Measurements from ENCODE around the gene DICER1.
"Not testable (repeated sequence)": the region's sequence is repeated elsewhere in the genome, so short reads cannot be mapped to it uniquely, and the experiment has no call there.

DICER1 gene

DNA sequence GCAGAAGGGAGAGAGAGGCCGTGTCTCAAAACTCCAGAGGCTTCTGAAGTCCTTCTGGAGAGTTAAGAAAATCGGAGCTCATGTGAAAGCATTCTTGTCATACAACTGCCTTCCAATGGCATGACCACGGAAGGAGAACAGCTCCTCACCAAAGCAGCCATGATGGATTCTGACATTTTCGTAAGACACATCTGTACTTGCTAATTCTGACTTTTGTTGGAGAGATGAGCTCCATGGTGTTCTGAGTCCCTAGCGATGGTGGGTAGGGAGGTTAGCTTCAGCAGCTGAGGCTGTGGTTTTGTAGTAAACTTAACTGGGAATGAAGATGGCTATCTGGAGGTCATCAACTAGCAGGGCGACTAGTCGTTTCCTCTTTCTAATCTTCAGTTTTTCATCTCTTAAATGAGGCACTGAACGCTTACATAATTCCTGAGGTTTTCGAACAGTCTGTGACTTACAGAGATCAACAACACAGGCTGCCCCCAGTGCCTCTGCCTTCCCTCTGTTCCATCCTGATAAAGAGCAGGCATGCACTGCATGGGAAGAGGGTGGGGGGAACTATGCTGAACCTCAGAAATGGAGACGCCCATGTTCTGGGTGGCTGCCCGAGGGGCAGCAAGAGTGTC, 28.6 kb upstream of the DICER1 start:
- ATAC-seq (no peak), DNase-seq (no peak)

DNA sequence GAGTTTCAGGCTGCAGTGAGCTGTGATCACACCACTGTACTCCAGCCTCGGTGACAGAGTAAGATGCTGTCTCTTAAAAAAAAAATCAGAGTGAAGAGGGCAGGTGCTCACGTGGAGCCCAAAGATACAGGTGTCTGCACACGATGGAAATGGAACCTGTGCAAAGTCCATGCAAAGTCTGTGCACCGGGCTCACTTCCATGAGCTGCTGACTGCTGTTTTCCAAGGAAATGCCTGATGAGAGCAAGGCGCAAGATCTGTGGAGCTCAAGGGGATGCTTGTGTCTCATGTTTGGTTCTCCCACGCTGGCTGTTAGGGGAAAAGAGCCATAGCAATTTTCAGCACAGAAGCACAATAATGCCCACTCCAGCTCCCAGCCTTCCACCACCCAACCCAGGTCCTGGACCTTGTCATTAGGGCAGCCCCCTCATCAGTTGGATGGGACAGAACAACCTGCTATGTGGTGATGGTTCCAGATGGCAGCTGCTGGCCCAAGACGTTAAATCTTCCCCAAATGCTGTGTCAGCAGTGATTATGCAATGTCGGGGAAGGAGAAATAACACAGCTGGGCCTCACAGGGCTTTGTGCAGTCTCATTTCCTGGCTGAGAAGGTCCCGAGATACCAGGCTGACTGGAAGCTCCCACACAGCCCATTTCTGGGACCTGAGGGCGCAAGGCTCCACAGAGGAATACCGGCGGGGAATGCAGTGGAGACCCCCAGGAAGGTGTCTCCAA, 27.9 kb upstream of the DICER1 start:
- ATAC-seq = no peak
- DNase-seq = no peak

DNA sequence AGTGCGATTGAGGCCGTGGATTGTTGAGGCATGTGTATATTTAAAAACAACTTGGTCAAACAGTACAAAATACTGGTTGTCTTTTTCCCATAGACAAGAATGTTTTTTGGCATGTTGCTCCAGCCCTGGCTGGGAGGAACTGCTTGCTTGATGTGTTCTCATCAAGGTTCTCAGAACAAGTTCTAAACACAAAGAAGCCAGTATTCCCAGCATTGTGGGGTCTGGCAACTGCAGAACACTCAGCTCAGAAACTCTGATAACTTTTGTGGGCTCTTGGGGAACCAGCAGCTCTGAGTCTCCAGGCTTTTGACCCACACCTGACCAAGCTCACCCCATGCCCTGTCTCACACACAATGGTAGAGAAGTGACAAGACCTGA, 27.1 kb upstream of the DICER1 start:
- DNase-seq (no peak), ATAC-seq (no peak)

DNA sequence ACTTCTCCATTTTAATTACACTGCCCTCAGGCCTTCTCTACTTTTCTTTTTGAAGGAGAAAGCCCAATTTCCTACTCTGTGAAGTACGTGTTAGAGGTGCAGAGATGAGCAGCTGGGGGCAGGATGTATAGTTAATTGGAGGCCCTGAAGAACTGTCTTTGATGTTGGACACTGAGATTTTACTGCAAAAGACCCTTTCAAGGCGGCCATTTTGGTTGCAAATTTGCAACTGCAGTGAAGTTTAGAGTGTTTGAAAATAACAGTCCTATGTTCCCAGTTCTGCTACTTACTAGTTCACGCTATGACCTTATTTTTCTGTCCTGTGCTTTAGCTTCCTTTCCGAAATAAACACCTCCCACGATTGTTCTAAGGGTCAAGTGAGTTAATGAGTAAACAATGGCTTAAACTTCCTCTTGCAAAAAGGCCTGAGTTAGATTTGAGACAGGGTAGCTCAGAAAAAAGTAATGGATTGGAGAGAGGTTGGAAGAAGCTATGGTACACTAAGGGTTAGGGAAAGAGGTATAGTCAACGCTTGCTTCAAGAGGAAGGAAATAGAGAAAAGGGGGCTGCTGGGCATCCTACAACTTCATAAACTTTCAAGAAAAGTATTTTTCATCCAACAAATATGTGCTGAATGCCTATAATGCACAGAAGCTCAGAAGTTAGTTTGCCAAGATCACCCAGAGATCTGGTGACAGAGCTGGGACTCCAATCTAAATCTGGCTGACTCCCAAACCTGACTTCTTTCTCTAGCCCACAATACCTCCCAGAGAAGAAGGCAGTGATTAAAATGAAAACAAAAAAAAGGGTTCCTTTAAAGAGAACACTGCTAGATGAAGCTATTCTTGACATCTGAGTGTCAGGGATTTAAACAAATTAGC, 26.4 kb upstream of the DICER1 start:
- no peak for DNase-seq
- no peak for ATAC-seq

DNA sequence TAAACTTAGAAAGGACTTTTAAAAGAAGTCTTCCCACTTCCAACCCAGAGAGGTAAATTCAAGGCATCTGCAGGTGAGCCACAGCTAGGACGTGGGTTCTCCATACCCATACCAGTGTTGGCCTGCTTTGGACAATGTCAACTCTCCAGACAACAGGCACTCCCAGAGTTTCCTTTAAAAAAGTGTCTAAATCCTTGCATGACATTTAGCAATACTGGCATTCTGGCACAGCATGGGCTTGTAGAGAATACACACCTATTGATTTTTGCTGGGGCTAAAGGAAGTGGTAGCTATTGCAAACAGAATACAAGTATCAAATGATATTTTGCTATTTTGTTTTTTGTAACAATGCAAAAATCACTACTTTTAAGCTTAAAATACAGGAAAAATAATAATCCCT, 25.8 kb upstream of the DICER1 start:
- ATAC-seq (no peak), DNase-seq (no peak)

DNA sequence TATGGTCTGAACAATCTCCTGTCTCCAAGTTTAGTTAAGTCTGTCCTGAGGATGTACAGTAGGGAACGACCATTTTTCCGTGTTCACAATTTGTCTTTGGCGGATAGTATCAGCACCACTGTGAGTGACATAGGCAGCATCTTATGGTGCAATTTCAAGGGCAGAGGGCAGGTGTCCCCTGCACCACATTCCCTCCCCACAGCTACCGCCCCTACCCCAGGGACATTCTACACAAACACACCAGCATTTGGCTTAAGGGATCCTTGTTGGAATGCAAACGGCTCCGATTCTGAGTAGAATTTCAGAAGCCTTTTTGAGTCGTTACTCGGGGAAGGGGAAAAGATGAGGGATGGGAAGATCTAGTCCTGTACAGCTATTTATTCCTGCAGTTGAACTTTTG, 25.1 kb upstream of the DICER1 start:
- DNase-seq (no peak), ATAC-seq (no peak)

DNA sequence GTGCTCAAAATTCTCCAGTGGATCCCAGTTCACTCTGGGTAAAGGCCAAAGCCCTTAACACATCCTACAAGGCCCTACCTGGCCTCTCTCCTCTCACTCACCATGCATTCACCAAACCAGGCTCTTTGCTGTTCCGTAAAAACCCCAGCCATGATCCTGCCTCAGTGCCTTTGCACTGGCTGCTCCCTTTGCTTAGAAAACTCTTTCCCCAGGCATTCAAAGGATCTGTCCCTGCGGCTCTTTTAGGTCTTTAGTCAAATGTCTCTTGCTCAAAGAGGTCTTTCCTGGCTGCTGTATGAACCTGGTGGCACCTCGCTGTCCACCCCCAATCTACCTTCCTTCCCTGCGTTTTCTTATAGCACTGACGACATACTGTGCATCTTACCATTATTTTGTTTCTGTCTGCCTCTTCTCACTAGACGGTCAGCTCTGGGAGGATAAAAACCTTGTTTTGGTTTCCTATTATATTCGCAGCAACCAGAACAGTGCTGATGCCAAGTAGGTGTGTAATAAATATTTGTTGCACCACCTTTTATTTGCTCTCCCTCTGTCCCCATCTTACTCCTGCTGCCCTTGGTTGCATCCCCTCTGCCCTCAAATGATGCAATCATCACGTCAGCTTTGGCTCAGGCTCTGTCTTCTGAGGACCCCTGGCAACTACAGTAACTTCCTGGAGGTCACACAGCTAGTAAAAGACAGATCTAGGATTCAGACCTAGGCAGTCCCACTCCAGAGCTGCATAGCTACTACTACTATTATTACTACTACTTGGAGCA, 23.8 kb upstream of the DICER1 start:
- DNase-seq (no peak), ATAC-seq (no peak)

DNA sequence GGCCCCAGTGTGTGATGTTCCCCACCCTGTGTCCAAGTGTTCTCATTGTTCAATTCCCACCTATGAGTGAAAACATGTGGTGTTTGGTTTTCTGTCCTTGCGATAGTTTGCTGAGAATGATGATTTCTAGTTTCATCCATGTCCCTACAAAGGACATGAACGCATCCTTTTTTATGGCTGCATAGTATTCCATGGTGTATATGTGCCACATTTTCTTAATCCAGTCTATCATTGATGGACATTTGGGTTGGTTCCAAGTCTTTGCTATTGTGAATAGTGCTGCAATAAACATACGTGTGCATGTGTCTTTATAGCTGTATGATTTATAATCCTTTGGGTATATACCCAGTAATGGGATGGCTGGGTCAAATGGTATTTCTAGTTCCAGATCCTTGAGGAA, 18.3 kb upstream of the DICER1 start:
- DNase-seq, ATAC-seq: not testable (repeated sequence)

DNA sequence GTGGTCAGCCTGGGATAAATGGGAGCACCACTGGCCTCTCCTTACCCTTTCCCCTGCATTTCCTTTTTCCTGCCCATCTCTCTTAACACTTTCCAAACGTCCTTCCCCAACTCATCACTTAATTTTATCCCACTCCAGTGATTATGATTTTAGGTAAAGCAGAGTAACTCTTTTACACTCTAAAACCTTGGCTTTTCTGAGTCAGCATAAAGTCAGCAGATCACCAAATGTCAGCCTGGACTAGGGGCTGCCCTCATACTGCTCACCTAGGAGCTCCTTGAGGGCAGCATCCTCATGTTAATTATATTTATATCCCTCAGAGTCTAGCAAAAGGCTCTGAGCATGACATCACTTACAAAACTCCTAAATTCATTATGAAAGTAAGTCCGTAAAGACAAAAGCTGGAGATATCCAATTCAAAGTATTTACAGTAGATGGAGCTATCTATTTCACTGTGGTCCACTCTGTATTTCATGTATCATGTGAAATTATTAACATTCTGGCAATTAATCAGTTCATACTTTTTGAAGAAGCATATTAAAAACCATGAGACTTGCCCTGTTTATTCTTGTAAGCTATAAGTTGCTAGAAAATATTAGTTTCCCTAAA, 17.0 kb upstream of the DICER1 start:
- ATAC-seq = no peak
- DNase-seq = no peak

DNA sequence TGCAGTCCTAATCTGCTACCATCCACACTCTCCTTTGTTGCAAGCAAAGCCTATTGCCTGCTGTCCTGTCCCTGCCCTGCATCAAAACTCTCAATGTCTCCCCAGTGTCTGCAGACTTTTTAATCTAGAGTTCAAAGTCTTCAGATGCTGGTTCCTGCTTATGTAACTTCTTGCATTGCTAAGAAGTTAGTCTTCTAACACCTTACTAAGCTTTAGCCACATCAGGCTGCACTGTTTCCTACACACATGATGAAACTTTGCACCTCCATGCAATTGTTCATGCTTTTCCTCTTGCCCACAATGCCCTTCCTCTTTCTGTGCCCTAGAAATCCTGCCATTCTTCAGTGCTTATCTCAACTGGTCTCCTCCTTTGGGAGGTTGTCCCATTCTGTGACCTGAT, 16.2 kb upstream of the DICER1 start:
- DNase-seq (no peak), ATAC-seq (no peak)

DNA sequence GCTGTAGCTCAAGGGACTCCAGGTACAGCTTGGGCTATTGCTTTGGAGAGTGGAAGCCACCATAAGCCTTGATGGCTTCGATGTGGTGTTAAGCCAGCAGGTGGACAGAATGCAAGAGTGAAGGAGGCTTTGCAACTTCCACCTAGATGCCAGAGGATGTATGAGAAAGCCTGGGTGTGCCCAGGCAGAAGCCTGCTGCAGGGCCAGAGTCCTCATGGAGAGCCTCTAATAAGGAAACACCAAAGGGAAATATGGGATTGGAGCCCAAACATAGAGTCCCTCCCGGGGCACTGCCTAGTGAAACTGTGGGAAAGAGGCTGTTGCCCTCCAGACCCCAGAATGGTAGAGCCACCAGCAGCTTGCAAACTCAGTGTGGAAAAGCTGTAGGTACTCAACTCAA, 9.8 kb upstream of the DICER1 start:
- DNase-seq = no peak
- ATAC-seq = no peak

DNA sequence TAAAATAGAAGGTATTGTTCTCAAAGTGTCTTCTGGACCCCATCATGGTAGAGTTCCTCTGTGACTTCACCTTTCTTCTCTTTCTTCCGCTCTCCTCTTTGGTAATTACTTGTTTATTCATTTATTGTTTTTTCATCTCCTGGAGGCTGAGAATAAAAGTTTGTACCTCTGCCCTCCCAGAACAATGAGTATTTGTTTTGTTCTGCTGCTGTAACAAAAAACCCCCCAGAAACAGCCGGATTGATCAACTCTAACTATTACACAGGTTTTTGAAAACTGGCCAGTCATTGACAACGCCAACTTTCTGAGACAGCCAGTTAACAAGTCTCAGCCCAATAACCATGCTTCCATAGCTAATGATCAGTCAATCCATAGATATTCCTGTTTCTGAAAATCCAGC, 8.2 kb upstream of the DICER1 start:
- no peak for DNase-seq
- no peak for ATAC-seq

DNA sequence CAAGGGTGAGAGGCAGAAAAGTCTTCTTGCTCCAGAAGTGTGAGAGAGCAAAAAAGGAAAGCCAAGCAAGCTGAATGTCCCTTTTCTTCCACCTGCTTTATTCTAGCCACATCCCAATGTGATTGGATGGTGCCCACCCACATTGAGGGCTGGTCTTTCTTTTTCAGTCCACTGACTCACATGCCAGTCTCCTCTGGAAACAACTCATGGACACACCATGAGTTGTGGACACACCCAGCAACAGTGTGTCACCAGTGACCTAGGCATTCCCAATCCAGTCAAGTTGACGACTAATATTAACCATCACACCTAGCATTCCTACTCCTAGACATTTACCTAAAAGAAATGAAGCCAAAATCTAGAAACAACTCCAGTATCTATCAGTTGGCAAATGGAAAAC, 7.2 kb upstream of the DICER1 start:
- ATAC-seq (no peak), DNase-seq (no peak)

DNA sequence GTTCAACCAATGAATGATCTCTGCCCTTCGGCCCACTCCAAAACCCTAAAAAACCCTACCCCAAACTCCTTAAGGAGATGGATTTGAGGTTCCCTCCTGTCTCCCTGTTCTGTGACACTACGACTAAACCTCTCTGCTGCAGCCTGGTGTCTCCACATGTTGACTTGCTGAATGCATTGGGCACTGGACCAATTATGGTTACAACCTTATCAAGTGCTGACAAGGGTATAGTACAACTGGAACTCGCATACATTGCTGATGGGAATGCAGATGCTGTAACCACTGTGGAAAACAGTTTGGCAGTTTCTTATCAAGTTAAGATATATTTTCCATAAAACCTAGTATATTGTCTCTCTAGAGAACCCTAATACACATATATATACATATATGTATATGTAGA, 6.3 kb upstream of the DICER1 start:
- DNase-seq = no peak

DNA sequence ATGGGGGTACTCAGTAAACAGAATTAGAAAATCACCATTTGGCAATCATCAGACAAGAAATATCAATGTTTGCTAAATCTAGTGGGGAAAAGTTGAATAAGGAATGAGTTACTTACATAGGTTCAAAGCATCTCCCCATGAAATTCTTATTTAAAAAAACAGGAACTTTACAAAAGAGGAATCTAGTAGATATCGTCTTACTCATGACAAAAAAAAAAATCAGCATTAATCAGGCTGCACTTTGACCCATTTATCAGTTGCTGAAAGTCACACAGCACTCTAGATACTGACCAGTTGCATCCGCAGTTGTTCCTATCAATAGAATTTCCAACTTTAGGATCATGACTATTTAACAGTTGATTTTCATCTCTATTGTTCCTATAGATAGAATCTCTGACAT, 5.8 kb upstream of the DICER1 start:
- DNase-seq (no peak), ATAC-seq (no peak)

More for the DNA sequence above, 6.3 kb upstream of the DICER1 start:
- ATAC-seq = no peak

DNA sequence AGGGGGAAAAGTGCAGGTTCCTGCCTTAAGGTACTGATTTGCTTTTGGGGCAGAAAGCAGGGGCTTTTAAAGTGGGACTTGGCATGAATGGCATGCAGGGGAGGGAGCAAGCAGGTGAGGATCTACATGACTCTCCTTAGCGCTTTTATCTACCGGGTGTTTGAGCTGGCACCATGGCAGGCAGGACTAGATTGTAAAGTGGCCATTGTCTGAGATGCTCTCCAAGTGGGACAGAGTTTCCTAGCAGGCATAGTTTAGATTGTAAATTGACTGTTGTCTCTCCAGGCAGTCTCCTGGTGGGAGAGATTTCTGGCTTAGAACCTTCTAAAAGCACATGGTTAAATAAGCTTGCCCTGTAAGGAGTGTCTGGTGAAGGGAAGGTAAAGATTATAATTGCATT, 5.3 kb upstream of the DICER1 start:
- no peak for ATAC-seq
- DNase-seq = no peak

DNA sequence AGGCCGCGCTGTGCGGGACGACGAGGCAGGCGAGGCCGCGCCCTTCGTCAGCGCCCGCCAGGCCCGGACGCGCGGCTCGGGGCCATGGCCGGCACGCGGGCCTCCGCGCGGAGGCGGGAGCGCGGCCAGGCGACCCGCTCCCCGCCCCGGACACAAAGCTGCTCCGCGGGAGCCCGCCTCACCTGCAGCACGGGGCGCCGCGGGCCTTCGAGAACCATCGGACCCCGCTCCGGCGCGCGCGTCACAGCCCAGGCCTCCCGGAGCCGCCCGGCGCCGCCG, 342 bp downstream of the DICER1 start:
- DNase-seq (no peak), ATAC-seq (no peak)

DNA sequence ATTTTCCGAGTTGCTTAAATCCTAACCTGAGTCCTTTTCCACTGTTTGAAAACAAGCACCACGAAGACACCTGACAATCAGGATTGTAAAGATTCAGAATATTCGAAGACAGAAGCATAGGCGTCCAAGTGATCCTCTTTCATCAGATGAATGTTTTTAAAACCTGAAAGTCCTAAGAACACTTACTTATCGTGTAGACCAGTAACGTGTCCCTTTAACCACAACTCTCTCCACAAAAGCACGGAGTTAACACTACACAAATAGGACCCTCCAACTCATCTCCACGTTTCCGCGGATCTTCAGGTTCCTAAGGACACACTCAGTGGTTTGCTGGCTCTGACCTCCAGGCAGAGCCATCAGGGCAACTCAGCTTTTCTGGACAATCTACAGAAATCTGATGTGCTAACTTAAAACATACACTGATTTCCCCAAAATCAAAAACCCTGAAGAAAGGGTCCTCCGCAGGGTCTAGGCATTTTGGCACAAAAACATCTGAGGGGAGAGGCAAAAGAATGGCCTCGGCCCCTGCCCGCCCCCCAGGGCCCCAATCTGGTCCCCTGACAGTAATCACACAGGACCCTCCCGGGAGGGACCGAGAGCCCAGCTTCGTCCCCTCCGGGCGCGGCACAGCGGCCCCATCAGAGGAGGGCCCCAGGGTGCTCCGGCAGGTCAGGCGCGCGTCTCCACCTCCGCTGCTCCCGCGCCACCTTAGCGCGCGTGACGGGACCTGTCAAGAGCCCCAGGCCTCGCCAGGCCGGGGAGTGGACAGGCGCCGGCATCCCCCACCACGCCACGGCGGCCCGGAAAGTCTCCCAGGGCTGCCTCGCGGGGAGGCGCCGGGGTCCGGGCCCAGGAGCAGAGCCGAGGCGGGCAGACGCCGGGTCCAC, 925 bp downstream of the DICER1 start:
- ATAC-seq (peak; percentile 11), DNase-seq (peak; percentile 40)

DNA sequence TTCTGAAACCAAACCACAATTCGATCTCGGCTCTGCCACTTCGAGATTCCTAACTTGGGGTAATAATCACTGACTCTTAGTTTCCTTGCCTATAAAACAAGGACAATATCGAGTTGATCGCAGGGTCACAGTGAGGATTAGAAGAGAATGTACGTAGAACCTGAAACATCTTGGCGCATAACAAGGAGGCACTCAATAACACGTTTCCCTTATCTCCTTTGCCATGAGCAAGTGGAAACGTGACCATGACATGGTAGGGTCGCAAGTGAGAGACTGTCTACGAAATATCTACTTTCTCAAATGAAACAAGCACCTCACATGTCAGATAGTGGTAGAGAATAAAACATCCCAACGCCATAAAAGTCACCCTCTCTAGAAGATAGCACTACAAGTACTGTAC, 2.3 kb downstream of the DICER1 start:
- ATAC-seq = no peak
- DNase-seq = no peak

DNA sequence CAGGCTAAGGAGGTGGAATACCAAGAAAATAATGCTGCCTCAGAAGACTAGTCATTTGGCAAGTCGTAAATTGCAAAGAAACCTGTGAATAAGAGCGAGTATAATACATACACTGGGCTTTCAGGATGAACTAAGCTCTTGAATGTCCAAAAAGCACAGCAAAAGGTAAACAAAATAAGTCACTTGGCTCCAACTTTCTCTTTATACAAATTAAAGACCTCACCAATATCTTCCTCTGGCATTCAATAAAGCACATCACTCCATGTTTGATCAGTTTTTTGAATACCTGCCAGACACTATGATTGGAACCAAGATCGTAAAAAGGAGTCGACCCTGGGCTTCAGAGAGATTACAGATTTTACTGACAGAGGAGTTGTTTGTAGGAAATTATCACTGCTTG, 3.5 kb downstream of the DICER1 start:
- DNase-seq (no peak), ATAC-seq (no peak)

DNA sequence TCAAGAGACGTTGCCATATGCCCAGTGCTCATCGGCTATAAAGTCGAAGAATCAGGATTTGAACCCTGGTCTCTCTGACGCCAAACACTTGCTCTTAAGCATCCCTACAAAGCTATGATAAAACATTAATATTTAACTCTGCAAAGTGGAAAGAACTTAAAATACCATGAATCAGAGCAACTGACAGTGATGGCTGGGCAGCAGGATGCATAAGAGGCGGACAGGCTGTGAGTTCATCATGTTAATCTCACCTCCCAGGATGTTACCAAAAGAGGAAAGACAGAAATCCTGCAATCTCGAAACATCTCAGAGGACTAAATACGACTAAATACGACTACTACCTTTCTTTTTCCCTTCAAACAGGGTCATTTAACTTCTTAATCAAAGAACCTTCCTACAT, 5.8 kb downstream of the DICER1 start:
- ATAC-seq = no peak
- no peak for DNase-seq

All from stimulated activated naive CD8-positive, alpha-beta T cell treated with anti-CD3 and anti-CD28 coated beads, Interleukin-15, Interleukin-2, amounts not matched to agents 100 U/mL and 50 U/mL, for 24 hours (primary cell).